Measurements from ENCODE around the gene CHRNA10.

CHRNA10 gene

GRCh38 chr11:3635641-3636375 lies 35.4 kb downstream of the CHRNA10 start:
- DNase-seq (ENCODE audit: low read depth, low spot score), result no peak
- H3K27ac ChIP-seq (ENCODE audit: low read length), result no peak overlapping the region
- no peaks in the 10 kb centered on the region for H3K9me3 ChIP-seq (ENCODE audit: control insufficient read depth, insufficient read depth, low read length)
- H3K4me1 ChIP-seq (ENCODE audit: control insufficient read depth, insufficient read depth, low read length), result no peaks in the 10 kb centered on the region
- H3K27me3 ChIP-seq (ENCODE audit: control insufficient read depth, insufficient read depth, low read length), result no peaks in the 10 kb centered on the region
- H3K4me3 ChIP-seq (ENCODE audit: low read length), result no peak overlapping the region
- WGBS (ENCODE audit: insufficient coverage, insufficient read length), result no CpG with 5 or more reads among the region's 15 CpGs
- no peaks in the 10 kb centered on the region for H3K36me3 ChIP-seq (ENCODE audit: control insufficient read depth, insufficient read depth, low read length)

DNA sequence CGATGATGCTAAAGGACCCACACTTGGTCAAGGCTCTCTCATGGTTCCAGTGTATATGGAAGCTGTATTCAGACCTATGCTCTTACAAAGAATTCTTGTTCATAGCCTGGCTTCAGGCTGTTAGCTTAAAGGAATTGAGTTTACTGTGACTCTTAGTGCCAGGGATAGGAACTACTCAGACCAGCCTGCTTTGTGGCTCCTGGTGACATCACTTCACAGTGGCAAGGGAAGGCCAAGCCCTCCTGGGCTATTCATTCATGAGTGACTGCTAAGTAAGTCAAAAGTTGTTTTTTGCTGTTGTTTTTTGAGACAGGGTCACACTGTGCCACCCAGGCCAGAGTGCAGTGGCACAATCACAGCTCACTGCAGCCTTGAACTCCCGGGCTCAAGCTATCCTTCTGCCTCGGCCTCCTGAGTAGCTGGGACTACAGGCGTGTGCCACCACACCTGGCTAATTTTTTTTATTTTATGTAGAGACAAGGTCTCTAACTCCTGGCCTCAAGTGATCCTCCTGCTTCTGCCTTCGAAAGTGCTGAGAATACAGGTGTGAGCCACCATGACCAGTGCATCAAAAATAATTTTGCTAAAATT lies 39.0 kb downstream of the CHRNA10 start:
- no CpG with 5 or more reads among the region's 5 CpGs for WGBS (ENCODE audit: insufficient coverage, insufficient read length)

DNA sequence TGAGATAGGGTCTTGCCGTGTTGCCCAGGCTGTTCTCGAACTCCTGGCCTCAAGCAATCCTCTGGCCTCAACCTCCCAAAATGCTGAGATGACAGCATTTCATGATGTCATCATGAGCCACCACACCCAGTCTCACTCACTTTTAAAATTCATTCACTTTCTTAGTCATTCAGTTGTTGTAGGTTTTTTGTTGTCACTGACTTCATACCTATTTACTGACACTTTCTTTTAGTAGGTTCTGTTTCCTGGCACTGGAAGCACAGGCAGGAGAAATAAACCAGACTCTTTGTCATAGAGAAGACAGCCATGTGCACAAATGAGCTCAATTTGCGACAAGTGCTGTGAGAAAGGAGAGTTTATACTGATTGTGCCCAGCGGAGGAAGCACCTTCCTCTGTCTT lies 39.9 kb downstream of the CHRNA10 start:
- no peaks in the 10 kb centered on the region for H3K4me1 ChIP-seq (ENCODE audit: control insufficient read depth, insufficient read depth, low read length)
- no CpG with 5 or more reads among the region's 4 CpGs for WGBS (ENCODE audit: insufficient coverage, insufficient read length)
- H3K27me3 ChIP-seq (ENCODE audit: control insufficient read depth, insufficient read depth, low read length), result no peaks in the 10 kb centered on the region
- no peaks in the 10 kb centered on the region for H3K9me3 ChIP-seq (ENCODE audit: control insufficient read depth, insufficient read depth, low read length)
- H3K27ac ChIP-seq (ENCODE audit: low read length), result no peak overlapping the region
- no peaks in the 10 kb centered on the region for H3K36me3 ChIP-seq (ENCODE audit: control insufficient read depth, insufficient read depth, low read length)
- no peak for DNase-seq (ENCODE audit: low read depth, low spot score)
- H3K4me3 ChIP-seq (ENCODE audit: low read length), result no peak overlapping the region

More for the DNA sequence above, 39.0 kb downstream of the CHRNA10 start:
- no peak for DNase-seq (ENCODE audit: low read depth, low spot score)
- Histone ChIP-seq H3K9me3 (ENCODE audit: control insufficient read depth, insufficient read depth, low read length) (no peaks in the 10 kb centered on the region), H3K4me3 (ENCODE audit: low read length) (no peak overlapping the region), H3K27ac (ENCODE audit: low read length) (no peak overlapping the region), H3K36me3 (ENCODE audit: control insufficient read depth, insufficient read depth, low read length) (no peaks in the 10 kb centered on the region), H3K4me1 (ENCODE audit: control insufficient read depth, insufficient read depth, low read length) (no peaks in the 10 kb centered on the region), H3K27me3 (ENCODE audit: control insufficient read depth, insufficient read depth, low read length) (no peaks in the 10 kb centered on the region)

DNA sequence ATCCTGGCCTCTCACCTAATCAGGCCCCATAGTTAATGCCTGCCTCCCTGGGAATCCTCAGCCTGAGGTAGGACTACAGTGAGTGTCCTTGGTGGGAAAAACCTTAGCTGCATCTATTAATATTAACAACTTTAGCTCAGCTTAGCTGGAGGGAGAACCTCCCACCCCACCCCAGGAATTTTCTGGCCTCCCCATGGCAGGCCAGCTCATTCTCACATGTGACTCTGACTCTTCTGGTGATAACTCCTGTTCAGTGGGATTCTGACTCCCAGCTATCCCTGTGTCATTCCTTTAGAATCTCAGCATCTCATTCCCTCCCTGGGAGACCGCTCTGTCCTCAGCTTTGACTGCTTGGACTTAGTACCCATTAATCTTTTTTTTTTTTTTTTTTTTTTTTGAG lies 43.9 kb downstream of the CHRNA10 start:
- Histone ChIP-seq H3K27ac (ENCODE audit: low read length) (no peak overlapping the region), H3K9me3 (ENCODE audit: control insufficient read depth, insufficient read depth, low read length) (no peaks in the 10 kb centered on the region), H3K4me1 (ENCODE audit: control insufficient read depth, insufficient read depth, low read length) (no peaks in the 10 kb centered on the region), H3K36me3 (ENCODE audit: control insufficient read depth, insufficient read depth, low read length) (no peaks in the 10 kb centered on the region), H3K4me3 (ENCODE audit: low read length) (no peak overlapping the region), H3K27me3 (ENCODE audit: control insufficient read depth, insufficient read depth, low read length) (no peaks in the 10 kb centered on the region)
- no CpG with 5 or more reads among the region's 1 CpG for WGBS (ENCODE audit: insufficient coverage, insufficient read length)
- DNase-seq (ENCODE audit: low read depth, low spot score), result no peak

GRCh38 chr11:3626250-3626960 lies 44.8 kb downstream of the CHRNA10 start:
- Histone ChIP-seq H3K4me3 (ENCODE audit: low read length) (no peak overlapping the region), H3K4me1 (ENCODE audit: control insufficient read depth, insufficient read depth, low read length) (no peaks in the 10 kb centered on the region), H3K27ac (ENCODE audit: low read length) (no peak overlapping the region), H3K9me3 (ENCODE audit: control insufficient read depth, insufficient read depth, low read length) (no peaks in the 10 kb centered on the region), H3K36me3 (ENCODE audit: control insufficient read depth, insufficient read depth, low read length) (no peaks in the 10 kb centered on the region), H3K27me3 (ENCODE audit: control insufficient read depth, insufficient read depth, low read length) (no peaks in the 10 kb centered on the region)
- no peak for DNase-seq (ENCODE audit: low read depth, low spot score)
- WGBS (ENCODE audit: insufficient coverage, insufficient read length), result no CpG with 5 or more reads among the region's 23 CpGs

DNA sequence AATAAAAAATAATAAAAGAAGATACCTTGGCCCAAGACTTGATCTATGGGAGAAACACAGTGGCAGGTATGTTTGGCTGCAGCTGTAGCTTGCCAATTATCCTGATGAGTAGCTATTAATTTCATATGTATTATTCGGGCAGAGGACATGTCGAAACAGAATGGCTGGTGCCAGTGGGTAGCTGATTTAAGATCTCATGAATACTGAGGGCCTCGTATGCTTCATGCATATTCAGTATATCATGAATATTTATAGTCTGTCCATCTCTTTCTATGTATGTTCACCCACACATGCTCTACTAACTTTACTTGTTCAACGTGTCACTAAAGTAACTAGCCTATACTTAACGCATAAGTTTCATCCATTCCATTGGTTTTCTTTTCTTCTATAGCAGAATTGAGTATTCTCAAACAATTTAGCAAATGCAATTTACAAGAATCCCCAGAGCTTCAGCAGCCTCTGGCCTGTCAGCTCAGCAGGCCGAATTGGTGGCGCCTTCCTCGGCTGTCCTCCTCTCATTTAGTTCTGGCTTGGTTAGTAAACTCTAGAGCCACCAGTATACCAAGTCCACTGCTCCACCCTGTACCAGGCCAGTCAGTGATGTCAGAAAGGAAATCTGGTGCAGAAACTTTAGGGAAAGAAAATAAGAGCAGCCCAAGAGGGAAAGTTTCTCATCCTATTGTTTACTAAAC lies 47.3 kb downstream of the CHRNA10 start:
- Histone ChIP-seq H3K27me3 (ENCODE audit: control insufficient read depth, insufficient read depth, low read length) (no peaks in the 10 kb centered on the region), H3K4me3 (ENCODE audit: low read length) (no peak overlapping the region), H3K27ac (ENCODE audit: low read length) (no peak overlapping the region), H3K4me1 (ENCODE audit: control insufficient read depth, insufficient read depth, low read length) (no peaks in the 10 kb centered on the region), H3K9me3 (ENCODE audit: control insufficient read depth, insufficient read depth, low read length) (no peaks in the 10 kb centered on the region), H3K36me3 (ENCODE audit: control insufficient read depth, insufficient read depth, low read length) (no peaks in the 10 kb centered on the region)
- no peak for DNase-seq (ENCODE audit: low read depth, low spot score)
- WGBS (ENCODE audit: insufficient coverage, insufficient read length), result no CpG with 5 or more reads among the region's 8 CpGs

DNA sequence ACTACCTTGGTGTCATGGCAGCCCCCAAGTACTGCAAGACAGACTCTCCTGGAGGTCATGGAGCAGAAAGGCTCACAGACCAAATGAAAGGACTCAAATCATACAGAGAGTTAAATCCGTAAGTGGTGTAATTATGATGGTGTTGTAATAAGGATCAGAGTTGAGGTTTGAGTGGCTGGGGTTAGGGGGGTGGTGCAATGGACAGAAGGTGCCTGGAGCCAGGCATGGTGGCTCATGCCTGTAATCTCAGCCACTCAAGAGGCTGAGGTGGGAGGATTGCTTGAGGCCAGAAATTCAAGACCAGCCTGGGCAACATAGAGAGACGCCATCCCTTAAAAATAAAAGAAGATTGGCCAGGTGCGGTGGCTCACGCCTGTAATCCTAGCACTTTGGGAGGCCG lies 48.1 kb downstream of the CHRNA10 start:
- Histone ChIP-seq H3K4me1 (ENCODE audit: control insufficient read depth, insufficient read depth, low read length) (no peaks in the 10 kb centered on the region), H3K9me3 (ENCODE audit: control insufficient read depth, insufficient read depth, low read length) (no peaks in the 10 kb centered on the region), H3K4me3 (ENCODE audit: low read length) (no peak overlapping the region), H3K36me3 (ENCODE audit: control insufficient read depth, insufficient read depth, low read length) (no peaks in the 10 kb centered on the region), H3K27me3 (ENCODE audit: control insufficient read depth, insufficient read depth, low read length) (no peaks in the 10 kb centered on the region), H3K27ac (ENCODE audit: low read length) (no peak overlapping the region)
- DNase-seq (ENCODE audit: low read depth, low spot score), result no peak
- WGBS (ENCODE audit: insufficient coverage, insufficient read length), result 100% methylated on average over 1 of the region's 5 CpGs

- H3K36me3 ChIP-seq (ENCODE audit: control insufficient read depth, insufficient read depth, low read length), result no peaks in the 10 kb centered on the region
- no peaks in the 10 kb centered on the region for H3K27me3 ChIP-seq (ENCODE audit: control insufficient read depth, insufficient read depth, low read length)
- no peak overlapping the region for H3K27ac ChIP-seq (ENCODE audit: low read length)
- no peak for DNase-seq (ENCODE audit: low read depth, low spot score)
- H3K4me3 ChIP-seq (ENCODE audit: low read length), result no peak overlapping the region
- WGBS (ENCODE audit: insufficient coverage, insufficient read length), result no CpG with 5 or more reads among the region's 4 CpGs
- H3K9me3 ChIP-seq (ENCODE audit: control insufficient read depth, insufficient read depth, low read length), result no peaks in the 10 kb centered on the region
- no peaks in the 10 kb centered on the region for H3K4me1 ChIP-seq (ENCODE audit: control insufficient read depth, insufficient read depth, low read length)
Measured at GRCh38 chr11:3622521-3622920, 48.7 kb downstream of the CHRNA10 start.

GRCh38 chr11:3617990-3618389 lies 53.2 kb downstream of the CHRNA10 start:
- no peaks in the 10 kb centered on the region for H3K9me3 ChIP-seq (ENCODE audit: control insufficient read depth, insufficient read depth, low read length)
- no peak overlapping the region for H3K4me3 ChIP-seq (ENCODE audit: low read length)
- H3K27me3 ChIP-seq (ENCODE audit: control insufficient read depth, insufficient read depth, low read length), result no peaks in the 10 kb centered on the region
- no peak overlapping the region for H3K27ac ChIP-seq (ENCODE audit: low read length)
- WGBS (ENCODE audit: insufficient coverage, insufficient read length), result no CpG with 5 or more reads among the region's 8 CpGs
- H3K4me1 ChIP-seq (ENCODE audit: control insufficient read depth, insufficient read depth, low read length), result peaks cover 2% of the 10 kb centered on the region; the same call in 1 of the 2 replicates
- no peak for DNase-seq (ENCODE audit: low read depth, low spot score)
- H3K36me3 ChIP-seq (ENCODE audit: control insufficient read depth, insufficient read depth, low read length), result no peaks in the 10 kb centered on the region

- no peaks in the 10 kb centered on the region for H3K9me3 ChIP-seq (ENCODE audit: control insufficient read depth, insufficient read depth, low read length)
- DNase-seq (ENCODE audit: low read depth, low spot score), result no peak
- no peak overlapping the region for H3K27ac ChIP-seq (ENCODE audit: low read length)
- no CpG with 5 or more reads among the region's 25 CpGs for WGBS (ENCODE audit: insufficient coverage, insufficient read length)
- H3K4me3 ChIP-seq (ENCODE audit: low read length), result no peak overlapping the region
- H3K36me3 ChIP-seq (ENCODE audit: control insufficient read depth, insufficient read depth, low read length), result no peaks in the 10 kb centered on the region
- H3K4me1 ChIP-seq (ENCODE audit: control insufficient read depth, insufficient read depth, low read length), result peaks cover 2% of the 10 kb centered on the region; the same call in 1 of the 2 replicates
- H3K27me3 ChIP-seq (ENCODE audit: control insufficient read depth, insufficient read depth, low read length), result no peaks in the 10 kb centered on the region
Measured at GRCh38 chr11:3616721-3617460, 54.3 kb downstream of the CHRNA10 start.
